ENCODE data around the gene ITPRIPL2. TPM values are rescaled to one million over a fixed set of nuclear protein-coding genes. Genes with fewer than 3 reads are reported as not detected.

ITPRIPL2 gene
- polyA plus RNA-seq, 4 donors, result 16.9 to 17.8 (median 17.3) TPM

Other genes with a start within 250 kb of the ITPRIPL2 start
- 10 to 100 TPM; 49.8 to 59.0 (median 53.3) TPM for gene SMG1, start 187.6 kb upstream of the ITPRIPL2 start, polyA plus RNA-seq (ENCODE audit: insufficient read length in 4 of 4)
- 1 to 10 TPM; 1.7 to 2.1 (median 1.9) TPM for gene TMC7, start 130.0 kb upstream of the ITPRIPL2 start, polyA plus RNA-seq (ENCODE audit: insufficient read length in 4 of 4)
- 10 to 100 TPM; 29.5 to 35.5 (median 33.1) TPM for gene COQ7, start 46.4 kb upstream of the ITPRIPL2 start, polyA plus RNA-seq (ENCODE audit: insufficient read length in 4 of 4)
- 10 to 100 TPM in 1 of 4 donors, 1 to 10 TPM in 3; 8.7 to 10.5 (median 9.2) TPM for gene SYT17, start 54.3 kb downstream of the ITPRIPL2 start, polyA plus RNA-seq (ENCODE audit: insufficient read length in 4 of 4)
- gene CLEC19A, start 171.8 kb downstream of the ITPRIPL2 start, polyA plus RNA-seq (ENCODE audit: insufficient read length in 4 of 4), result under 1 TPM in 1 of 4 donors, not detected in 3; 0.04 TPM

Measured in right renal pelvis (tissue), 4 donors.